ENCODE measurements around the gene MZF1. TPM values are rescaled to one million over a fixed set of nuclear protein-coding genes. Genes with fewer than 3 reads are reported as not detected.

MZF1 gene
- total and polyA plus RNA-seq, 9 of the 15 experiments (the other 6 are each of a cell fraction or from before 2014, with no cell fraction given), result 0.31 to 29.3 (median 11.5) TPM

- Histone ChIP-seq H2AFZ (ENCODE audit: low read depth, low read length) (no peak overlapping the region), H3K9ac (ENCODE audit: insufficient read depth in 1 of 2, low read depth in 2 of 2, low read length in 2 of 2) (no peak overlapping the region), H3K27ac (ENCODE audit: extremely low read depth, low read depth, low read length) (no peak overlapping the region)
- TF ChIP-seq HNRNPL (IDR thresholded peaks at IDR 0.05; ENCODE audit: low read depth, low read length) (no peak), ZNF717 (CRISPR knock-in tag; IDR thresholded peaks at IDR 0.05) (no peak), BCOR (IDR thresholded peaks at IDR 0.05) (no peak), ZNF780A (CRISPR knock-in tag; IDR thresholded peaks at IDR 0.05) (no peak), BMI1 (IDR thresholded peaks at IDR 0.05; ENCODE audit: low read length) (no peak), CEBPB (tag; IDR thresholded peaks at IDR 0.05) (no peak), CHCHD3 (CRISPR knock-in tag; IDR thresholded peaks at IDR 0.05) (no peak), ETV6 (IDR thresholded peaks at IDR 0.05; ENCODE audit: borderline replicate concordance in 1 of 2, low read depth in 2 of 2, low read length in 1 of 2) (no peak), ETV6 (CRISPR knock-in tag; IDR thresholded peaks at IDR 0.05; ENCODE audit: borderline replicate concordance) (no peak), ZNF707 (CRISPR knock-in tag; conservative IDR thresholded peaks at IDR 0.05) (no peak), SREBF1 (IDR thresholded peaks at IDR 0.05; ENCODE audit: borderline replicate concordance, low read depth, low read length) (no peak), BRD9 (IDR thresholded peaks at IDR 0.05; ENCODE audit: low read depth, partially characterized antibody) (no peak), MGA (IDR thresholded peaks at IDR 0.05) (no peak), SUPT5H (IDR thresholded peaks at IDR 0.05) (no peak)
Measured at GRCh38 chr19:58521651-58522050, 51.5 kb downstream of the MZF1 start.

More at GRCh38 chr19:58521651-58522050, 51.5 kb downstream of the MZF1 start:
- H3K36me3 ChIP-seq (ENCODE audit: control insufficient read depth, insufficient read depth, low read length), result peaks cover 11% of the 10 kb centered on the region; the same call in 1 of the 3 replicates
- peaks cover 9 to 39% of the 10 kb centered on the region in 2 experiments for H3K4me1 ChIP-seq (replicated peaks in 1 of 2; ENCODE audit: control insufficient read depth in 2 of 2, insufficient read depth in 2 of 2, low read length in 2 of 2)
- intact Hi-C loops (cut with micrococcal nuclease), result loop anchor here (2.0 kb wide), 1 partner anchor 53 kb away; no protein-coding TSS in a partner anchor
- H3K9me1 ChIP-seq (ENCODE audit: control insufficient read depth, insufficient read depth, low read length), result peaks cover 3% of the 10 kb centered on the region
- in situ Hi-C loops (cut with MboI), result no loop called here
- no peak overlapping the region for H3K4me2 ChIP-seq (ENCODE audit: insufficient read depth, low read length)
- no peak overlapping the region for H3K4me3 ChIP-seq
- ATAC-seq (no peak), DNase-seq (ENCODE audit: extremely low read depth in 1 of 4, low spot score in 3 of 4) (no peak), FAIRE-seq (no peak)
- ChIA-PET CTCF (ENCODE audit: low intra/inter-chr PET ratio) (no interaction called here), POLR2A (interaction anchor here (0.6 to 1.7 kb wide), 3 partner anchors 22 to 63 kb away, joined by 3 to 5 read pairs (median 3); partner anchors contain the start of genes CHMP2A and TRIM28)
- 59% methylated on average over 4 of the region's 4 CpGs for WGBS (ENCODE audit: insufficient coverage, low coverage, missing lambda C conversion rate)
- peaks cover 35% of the 10 kb centered on the region for H3K79me2 ChIP-seq (ENCODE audit: control insufficient read depth, insufficient read depth, low read length)
- no peaks in the 10 kb centered on the region for H3K27me3 ChIP-seq (ENCODE audit: control insufficient read depth in 2 of 2, insufficient read depth in 2 of 2, low read length in 2 of 2)
- no TSS peak for BruUV-seq (replicated peaks)
- H3K9me3 ChIP-seq (replicated peaks; ENCODE audit: control insufficient read depth, insufficient read depth, low read depth, low read length), result no peaks in the 10 kb centered on the region
- no peaks in the 10 kb centered on the region for H4K20me1 ChIP-seq (replicated peaks; ENCODE audit: control insufficient read depth, insufficient read depth, low read length)

Data from K562 (cell line).